Smooth muscle cell (in vitro differentiated cells): ENCODE results near the gene SNED1. TPM values are rescaled to one million over a fixed set of nuclear protein-coding genes. Genes with fewer than 3 reads are reported as not detected.

Experiments used
- DNase-seq: peaks from one replicate; lab custom pipeline; 2025; ENCODE audit not compliant: unreplicated experiment; lab: John Stamatoyannopoulos, UW
- H2AFZ ChIP-seq: fragments of 200-600 bp; sonication (generic); 2 replicates; pipeline ENCODE4 v1.6.0; 2016; ENCODE audit warnings: antibody characterized with exemption, low read depth, mild to moderate bottlenecking
- H3F3A ChIP-seq: fragments of 200-600 bp; sonication (generic); 2 replicates; pipeline ENCODE4 v1.6.0; 2017; ENCODE audit warnings: antibody characterized with exemption, low read depth
- H3K27ac ChIP-seq: fragments of 200-600 bp; sonication (generic); 2 replicates; pipeline ENCODE4 v1.5.1; 2016; ENCODE audit warnings: low read depth, mild to moderate bottlenecking
- H3K27me3 ChIP-seq: fragments of 200-600 bp; sonication (generic); 2 replicates; pipeline ENCODE4 v1.6.1; 2016; ENCODE audit warnings: low read depth, mild to moderate bottlenecking
- H3K36me3 ChIP-seq: fragments of 200-600 bp; sonication (generic); 2 replicates; pipeline ENCODE4 v1.5.1; 2016; ENCODE audit warnings: low read depth
- H3K4me1 ChIP-seq: fragments of 200-600 bp; sonication (generic); 2 replicates; pipeline ENCODE4 v1.5.1; 2016; ENCODE audit warnings: low read depth
- H3K4me2 ChIP-seq: fragments of 200-600 bp; sonication (generic); 2 replicates; pipeline ENCODE4 v1.6.0; 2016; ENCODE audit warnings: mild to moderate bottlenecking
- H3K4me3 ChIP-seq: fragments of 200-600 bp; sonication (generic); 2 replicates; pipeline ENCODE4 v1.5.1; 2016; ENCODE audit warnings: mild to moderate bottlenecking
- H3K79me2 ChIP-seq: fragments of 200-600 bp; sonication (generic); 2 replicates; pipeline ENCODE4 v1.6.0; 2016; ENCODE audit warnings: low read depth, mild to moderate bottlenecking
- H3K9ac ChIP-seq: fragments of 200-600 bp; sonication (generic); 2 replicates; pipeline ENCODE4 v1.6.0; 2016; ENCODE audit warnings: low read depth
- H3K9me3 ChIP-seq: fragments of 200-600 bp; sonication (generic); replicated peaks from 2 replicates; pipeline ENCODE4 v1.5.1; 2016; ENCODE audit warnings: low read depth
- H4K20me1 ChIP-seq: fragments of 200-600 bp; sonication (generic); 2 replicates; pipeline ENCODE4 v1.6.0; 2016; ENCODE audit warnings: low read depth
- CTCF ChIP-seq: fragments of 200-600 bp; sonication (generic); IDR thresholded peaks from 2 replicates; pipeline ENCODE4 v1.5.1; 2017; ENCODE audit warnings: borderline replicate concordance, mild to moderate bottlenecking, antibody characterized with exemption; ENCODE audit not compliant: insufficient read depth, poor library complexity, severe bottlenecking
- WGBS: methylation state at CpG from one replicate; pipeline ENCODE4 v1.1.7; 2016; ENCODE audit warnings: low lambda C conversion rate; 5-methylcytosine and 5-hydroxymethylcytosine counted together
- polyA plus RNA-seq: library from polyadenylated mRNA; unstranded; fragments of >200 nt; fragmentation: Nextera tagmentation; extraction: Ambion mirVana; gene quantifications from 2 replicates; pipeline ENCODE4 v1.2.1, GENCODE V29; 2016
- total RNA-seq: library from RNA; depleted of rRNA; stranded (reverse); fragments of >200 nt; gene quantifications from 2 replicates; pipeline ENCODE4 v1.2.3, GENCODE V29; 2014

The SNED1 gene
- total and polyA plus RNA-seq, 2 experiments from 2014 or later, result 0.36 to 3.0 TPM

DNA sequence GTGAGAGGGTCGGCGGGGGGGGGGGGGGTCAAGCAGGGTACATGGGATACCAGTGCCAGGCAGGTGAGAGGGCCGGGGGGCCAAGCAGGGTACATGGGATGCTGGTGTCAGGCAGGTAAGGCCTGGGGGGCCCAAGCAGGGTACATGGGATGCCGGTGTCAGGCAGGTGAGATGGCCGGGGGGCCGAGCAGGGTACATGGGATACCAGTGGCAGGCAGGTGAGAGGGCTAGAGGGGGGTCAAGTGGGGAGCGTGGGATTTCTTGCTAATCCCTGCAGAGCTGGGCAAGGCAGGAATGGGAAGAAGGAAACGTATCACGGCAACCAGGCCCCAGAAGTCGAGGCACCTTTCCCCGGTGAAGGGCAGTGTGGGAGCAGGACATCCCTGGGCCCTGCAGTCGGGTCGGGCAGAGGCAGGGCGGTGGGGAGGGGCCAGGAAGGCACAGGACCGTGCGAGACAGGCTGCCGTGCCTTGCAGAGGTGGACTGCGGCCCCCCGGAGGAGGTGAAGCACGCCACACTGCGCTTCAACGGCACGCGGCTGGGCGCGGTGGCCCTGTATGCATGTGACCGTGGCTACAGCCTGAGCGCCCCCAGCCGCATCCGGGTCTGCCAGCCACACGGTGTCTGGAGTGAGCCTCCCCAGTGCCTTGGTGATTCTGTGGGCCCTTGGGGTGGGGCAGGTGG is 54.4 kb downstream of the SNED1 start:
- Histone ChIP-seq H3K9me3 (no peaks in the 10 kb centered on the region), H3K79me2 (no peaks in the 10 kb centered on the region), H2AFZ (no peak overlapping the region), H3K36me3 (no peaks in the 10 kb centered on the region), H3K4me2 (no peak overlapping the region), H3K4me3 (no peak overlapping the region), H4K20me1 (peaks cover 8% of the 10 kb centered on the region), H3K9ac (no peak overlapping the region), H3K27me3 (no peaks in the 10 kb centered on the region), H3K4me1 (no peaks in the 10 kb centered on the region), H3K27ac (no peak overlapping the region), H3F3A (no peaks in the 10 kb centered on the region)
- WGBS, result 86% methylated on average over 21 of the region's 31 CpGs
- TF ChIP-seq CTCF, result no peak
- DNase-seq, result no peak

DNA sequence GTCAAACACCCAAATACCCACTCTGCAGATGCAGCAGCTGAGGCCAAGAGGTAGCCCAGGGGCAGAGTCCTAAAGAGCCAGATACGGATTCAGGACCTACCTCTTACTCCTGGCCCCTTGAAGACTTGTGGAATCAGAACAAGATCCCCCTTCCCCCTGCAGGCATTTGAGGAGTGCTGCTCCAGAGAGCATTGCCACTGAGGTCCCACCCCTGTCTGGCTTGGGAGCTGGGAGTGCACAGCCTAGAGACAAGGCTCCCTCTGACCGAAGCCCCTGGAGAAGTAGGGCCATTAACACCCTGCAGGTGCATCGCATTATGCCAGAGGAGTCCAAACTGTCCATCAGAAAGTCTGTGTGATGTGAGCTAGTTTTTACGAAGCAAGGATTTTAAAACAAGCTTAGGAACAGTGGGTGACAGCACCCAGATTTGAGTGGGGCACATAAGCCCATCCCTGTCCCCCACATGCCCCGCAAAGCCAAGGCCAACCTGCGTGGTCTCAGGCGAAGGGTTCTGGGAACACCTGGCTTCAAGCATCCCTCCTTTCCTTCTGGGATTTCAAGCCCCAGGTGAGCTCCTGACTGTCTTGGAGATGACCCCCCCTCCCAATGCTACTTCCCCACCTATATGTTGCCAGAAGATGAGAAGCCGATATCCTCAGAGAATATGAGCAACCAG is 55.3 kb downstream of the SNED1 start:
- Histone ChIP-seq H3K9me3 (no peaks in the 10 kb centered on the region), H3K79me2 (no peaks in the 10 kb centered on the region), H2AFZ (no peak overlapping the region), H3K36me3 (no peaks in the 10 kb centered on the region), H4K20me1 (peaks cover 8% of the 10 kb centered on the region), H3K27ac (no peak overlapping the region), H3F3A (no peaks in the 10 kb centered on the region), H3K9ac (no peak overlapping the region), H3K4me2 (no peak overlapping the region), H3K4me1 (no peaks in the 10 kb centered on the region), H3K27me3 (no peaks in the 10 kb centered on the region), H3K4me3 (no peak overlapping the region)
- no peak for DNase-seq
- no peak for TF ChIP-seq CTCF
- WGBS, result 93% methylated on average over 8 of the region's 8 CpGs

DNA sequence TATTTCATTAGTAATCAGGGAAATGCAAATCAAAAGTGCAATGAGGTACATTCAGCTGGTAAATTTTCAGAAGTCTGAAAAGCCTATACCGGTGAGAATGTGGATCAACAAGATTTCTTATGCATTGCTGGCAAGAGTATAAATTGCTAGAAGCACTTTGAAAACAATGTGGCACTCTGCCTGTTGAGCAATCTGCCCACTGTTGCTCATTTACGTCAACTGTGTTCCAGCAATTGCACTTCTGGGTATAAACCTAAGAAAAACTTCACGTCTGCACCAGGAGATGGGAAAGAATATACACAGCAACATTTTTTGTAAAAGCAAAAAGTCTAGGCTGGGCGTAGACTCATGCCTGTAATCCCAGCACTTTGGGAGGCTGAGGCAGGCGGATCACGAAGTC is 62.9 kb downstream of the SNED1 start:
- WGBS, result 80% methylated on average over 6 of the region's 6 CpGs
- TF ChIP-seq CTCF, result no peak
- no peak for DNase-seq

More for the DNA sequence above, 62.9 kb downstream of the SNED1 start:
- Histone ChIP-seq H4K20me1 (no peaks in the 10 kb centered on the region), H3K27me3 (peaks cover 4% of the 10 kb centered on the region), H3K4me2 (no peak overlapping the region), H2AFZ (no peak overlapping the region), H3K9ac (no peak overlapping the region), H3K27ac (peak overlapping the region; percentile 15), H3K4me3 (no peak overlapping the region), H3K4me1 (no peaks in the 10 kb centered on the region), H3K79me2 (no peaks in the 10 kb centered on the region), H3K9me3 (no peaks in the 10 kb centered on the region), H3F3A (no peaks in the 10 kb centered on the region), H3K36me3 (no peaks in the 10 kb centered on the region)
